ENCODE results near the gene PUM2. TPM values are rescaled to one million over a fixed set of nuclear protein-coding genes. Genes with fewer than 3 reads are reported as not detected.

PUM2 gene, protein sequence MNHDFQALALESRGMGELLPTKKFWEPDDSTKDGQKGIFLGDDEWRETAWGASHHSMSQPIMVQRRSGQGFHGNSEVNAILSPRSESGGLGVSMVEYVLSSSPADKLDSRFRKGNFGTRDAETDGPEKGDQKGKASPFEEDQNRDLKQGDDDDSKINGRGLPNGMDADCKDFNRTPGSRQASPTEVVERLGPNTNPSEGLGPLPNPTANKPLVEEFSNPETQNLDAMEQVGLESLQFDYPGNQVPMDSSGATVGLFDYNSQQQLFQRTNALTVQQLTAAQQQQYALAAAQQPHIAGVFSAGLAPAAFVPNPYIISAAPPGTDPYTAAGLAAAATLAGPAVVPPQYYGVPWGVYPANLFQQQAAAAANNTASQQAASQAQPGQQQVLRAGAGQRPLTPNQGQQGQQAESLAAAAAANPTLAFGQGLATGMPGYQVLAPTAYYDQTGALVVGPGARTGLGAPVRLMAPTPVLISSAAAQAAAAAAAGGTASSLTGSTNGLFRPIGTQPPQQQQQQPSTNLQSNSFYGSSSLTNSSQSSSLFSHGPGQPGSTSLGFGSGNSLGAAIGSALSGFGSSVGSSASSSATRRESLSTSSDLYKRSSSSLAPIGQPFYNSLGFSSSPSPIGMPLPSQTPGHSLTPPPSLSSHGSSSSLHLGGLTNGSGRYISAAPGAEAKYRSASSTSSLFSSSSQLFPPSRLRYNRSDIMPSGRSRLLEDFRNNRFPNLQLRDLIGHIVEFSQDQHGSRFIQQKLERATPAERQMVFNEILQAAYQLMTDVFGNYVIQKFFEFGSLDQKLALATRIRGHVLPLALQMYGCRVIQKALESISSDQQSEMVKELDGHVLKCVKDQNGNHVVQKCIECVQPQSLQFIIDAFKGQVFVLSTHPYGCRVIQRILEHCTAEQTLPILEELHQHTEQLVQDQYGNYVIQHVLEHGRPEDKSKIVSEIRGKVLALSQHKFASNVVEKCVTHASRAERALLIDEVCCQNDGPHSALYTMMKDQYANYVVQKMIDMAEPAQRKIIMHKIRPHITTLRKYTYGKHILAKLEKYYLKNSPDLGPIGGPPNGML
- 27.9 and 49.5 TPM in 2 replicates for total RNA-seq

DNA sequence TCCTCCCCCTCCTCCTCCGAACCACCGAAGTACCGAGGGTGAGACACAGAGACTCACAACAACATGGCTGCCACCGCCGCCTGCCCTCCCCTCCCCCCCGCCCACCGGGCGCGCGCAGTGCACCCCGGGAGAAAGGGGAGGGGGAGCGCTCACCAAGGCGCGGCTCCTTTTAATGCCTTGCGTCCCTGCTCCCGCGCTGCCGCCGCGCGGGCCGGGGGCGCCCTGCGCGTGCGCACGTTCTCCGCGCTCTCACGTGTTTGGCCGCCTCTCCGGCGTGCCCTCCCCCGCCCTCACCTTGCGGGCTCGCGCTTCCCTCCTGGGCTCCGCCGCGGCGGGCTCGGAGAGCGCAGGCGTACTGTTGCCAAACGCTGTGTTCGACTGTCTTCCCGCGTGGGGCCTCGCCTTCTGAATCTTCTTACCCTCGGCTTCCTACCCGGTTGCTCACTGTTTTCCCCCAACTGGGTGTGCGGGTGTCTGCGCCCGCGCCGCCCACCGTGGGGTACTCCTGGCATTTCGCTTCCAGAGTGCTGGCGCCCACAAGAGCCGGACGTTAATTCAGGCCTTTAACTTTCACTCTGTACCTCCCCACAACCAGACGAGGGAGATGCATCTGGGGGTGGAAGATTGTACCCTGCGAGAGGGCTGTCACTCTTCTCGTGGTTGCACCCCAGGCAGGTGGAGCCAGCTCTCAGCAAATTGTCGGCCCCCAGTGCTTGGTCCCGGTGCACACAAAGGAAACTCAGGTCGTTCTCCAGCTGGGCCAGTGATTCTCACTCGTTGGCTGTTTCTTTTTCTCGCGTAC is at the start of gene PUM2:
Gene PUM2, minus strand, starts transcription at position 92 of the 802 bp plus-strand sequence. CDS start 23,484 bp downstream, outside the sequence.

DNA sequence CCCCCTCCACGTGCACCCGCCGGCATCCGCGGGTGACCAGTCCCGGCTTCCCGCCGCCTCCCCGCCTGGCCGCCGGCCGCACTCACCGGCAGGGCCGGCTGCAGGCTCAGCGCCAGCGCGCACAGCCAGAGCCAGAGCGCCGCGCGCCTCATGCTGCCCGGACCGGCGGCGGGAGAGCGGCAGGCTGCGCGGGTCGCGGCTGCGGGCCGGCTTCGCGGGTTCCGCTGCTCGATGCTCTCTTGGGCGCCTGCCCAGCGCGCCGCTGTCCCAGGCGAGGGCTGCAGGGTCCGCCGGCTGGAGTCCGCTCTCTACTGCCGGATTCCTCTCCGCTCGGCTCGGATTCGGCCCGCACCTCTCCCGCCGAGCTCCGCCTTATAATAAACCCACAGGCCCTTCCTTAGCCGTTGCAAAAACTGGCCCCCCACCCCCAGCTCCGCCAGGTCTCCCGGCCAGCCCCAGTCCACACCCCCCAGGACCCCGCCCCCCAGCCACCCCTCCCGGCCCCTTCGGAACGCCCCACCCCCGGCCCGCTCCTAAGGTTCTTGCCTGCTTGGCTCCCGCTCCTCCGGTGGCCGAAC is 125.8 kb downstream of the PUM2 start, which contains the start of gene SDC1:
Gene SDC1, minus strand, starts transcription at position 415 of the 578 bp plus-strand sequence. Its CDS starts 263 bp downstream, at position 152.

Small RNA genes within 50 kb of the gene (small RNA-seq; reads per million reads assigned to genes)
- gene RNU7-113P: not detected

Other genes starting within 250 kb of the PUM2 start
- 6.6 and 20.3 TPM in 2 replicates for gene SDC1, start 125.7 kb downstream of the PUM2 start, total RNA-seq
- gene RHOB, start 96.2 kb upstream of the PUM2 start, total RNA-seq: 48.9 and 66.5 TPM in 2 replicates

Data from subcutaneous preadipocyte (primary cell).